HepG2 (cell line): ENCODE measurements around the gene CXXC5. TPM values are rescaled to one million over a fixed set of nuclear protein-coding genes. Genes with fewer than 3 reads are reported as not detected.

Experiments
- CSRNP2 ChIP-seq: sonication (generic); formaldehyde crosslinking; conservative IDR thresholded peaks from 2 replicates; pipeline ENCODE4 v1.8.0; 2022; ENCODE audit warnings: low read depth, missing genetic modification reagents
- IRF9 ChIP-seq: sonication (generic); formaldehyde crosslinking; IDR thresholded peaks from 2 replicates; pipeline ENCODE4 v1.8.0; 2022; ENCODE audit warnings: missing genetic modification reagents, mild to moderate bottlenecking, borderline replicate concordance
- U2AF1 ChIP-seq: fragments of 200-400 bp; formaldehyde crosslinking; optimal IDR thresholded peaks from 2 replicates; pipeline ENCODE3; 2017; ENCODE audit warnings: mild to moderate bottlenecking, low read depth, low read length
- ZBTB1 ChIP-seq: sonication (generic); formaldehyde crosslinking; IDR thresholded peaks from 2 replicates; pipeline ENCODE4 v1.4.0; 2020; ENCODE audit warnings: missing genetic modification reagents, borderline replicate concordance
- ZNF276 ChIP-seq: sonication (generic); formaldehyde crosslinking; IDR thresholded peaks from 2 replicates; pipeline ENCODE4 v1.4.0; 2020; ENCODE audit warnings: mild to moderate bottlenecking, low read depth, missing genetic modification reagents
- ZNF598 ChIP-seq: sonication (generic); formaldehyde crosslinking; IDR thresholded peaks from 2 replicates; pipeline ENCODE4 v1.5.1; 2020; ENCODE audit warnings: mild to moderate bottlenecking, missing genetic modification reagents, borderline replicate concordance
- polyA plus RNA-seq, 8 experiments: library from polyadenylated mRNA; depleted of rRNA in 3 of 8; stranded (reverse) in 7 of 8; unstranded in 1 of 8; fragments of >200 nt; fragmentation: Illumina TruSeq in 4 of 8; extraction: Trizol in 4 of 8; gene quantifications; 2 replicates each; pipeline versions ENCODE4 v1.2.1 to v1.2.3, GENCODE V29; 2011 to 2016; ENCODE audit warnings: low read depth in 4 of 8, missing spikeins in 1 of 8, mixed read lengths in 1 of 8; ENCODE audit not compliant: insufficient read depth in 1 of 8
- total RNA-seq, 5 experiments: library from RNA; depleted of rRNA; stranded (reverse); fragments of >200 nt; fragmentation: Illumina TruSeq; extraction: Trizol; gene quantifications; 2 replicates each; pipeline ENCODE4 v1.2.3, GENCODE V29; 2016; ENCODE audit warnings: low read depth in 1 of 5
- TF ChIP-seq, protein P1 (sequence below): sonication (generic); formaldehyde crosslinking; IDR thresholded peaks from one replicate; pipeline ENCODE4 v1.5.1; 2020; ENCODE audit warnings: mild to moderate bottlenecking, missing genetic modification reagents; ENCODE audit errors: not compliant biosample characterization
- TF ChIP-seq, protein P2 (sequence below): sonication (generic); formaldehyde crosslinking; IDR thresholded peaks from 2 replicates; pipeline ENCODE4 v1.4.0; 2020; ENCODE audit warnings: missing genetic modification reagents

CXXC5 gene
- total and polyA plus RNA-seq, 2 of the 13 experiments (the other 11 are each of a cell fraction or from before 2014, with no cell fraction given), result 32.3 to 33.0 TPM

DNA sequence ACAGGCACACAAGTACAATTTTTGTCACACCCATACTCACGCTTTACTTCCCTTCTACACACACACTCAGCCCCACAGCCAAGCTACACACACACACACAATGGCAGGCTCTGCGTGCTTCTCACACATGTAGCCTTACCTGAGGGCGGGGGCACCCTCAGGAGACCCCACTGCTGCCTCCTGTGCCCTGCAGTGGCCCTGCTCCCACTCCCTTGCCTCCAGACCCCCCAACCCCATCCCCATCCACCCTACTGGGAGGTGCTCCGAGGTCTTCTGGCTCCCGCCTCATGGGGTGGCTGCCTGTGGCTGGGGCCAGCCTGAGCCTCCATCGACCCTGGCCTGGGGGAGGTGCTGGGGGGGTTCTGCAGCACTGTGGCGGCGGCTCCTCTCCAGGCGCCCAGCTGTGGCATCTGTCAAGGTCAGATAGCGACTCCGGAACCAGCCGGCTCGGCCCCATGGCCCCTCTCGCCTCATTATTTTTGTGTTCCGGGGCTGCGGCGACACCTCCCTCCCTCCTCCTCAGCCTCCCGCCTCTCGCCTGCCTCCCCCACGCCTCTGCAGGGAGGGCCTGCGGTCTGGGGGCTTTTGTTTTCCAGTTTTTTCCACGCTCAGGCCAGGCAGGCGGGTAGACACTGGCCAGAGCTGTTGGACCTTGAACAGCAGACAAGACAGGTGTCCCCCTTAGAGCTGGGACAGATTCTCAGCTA is 21.7 kb downstream of the CXXC5 start (continued):
- TF ChIP-seq, protein P1, sequence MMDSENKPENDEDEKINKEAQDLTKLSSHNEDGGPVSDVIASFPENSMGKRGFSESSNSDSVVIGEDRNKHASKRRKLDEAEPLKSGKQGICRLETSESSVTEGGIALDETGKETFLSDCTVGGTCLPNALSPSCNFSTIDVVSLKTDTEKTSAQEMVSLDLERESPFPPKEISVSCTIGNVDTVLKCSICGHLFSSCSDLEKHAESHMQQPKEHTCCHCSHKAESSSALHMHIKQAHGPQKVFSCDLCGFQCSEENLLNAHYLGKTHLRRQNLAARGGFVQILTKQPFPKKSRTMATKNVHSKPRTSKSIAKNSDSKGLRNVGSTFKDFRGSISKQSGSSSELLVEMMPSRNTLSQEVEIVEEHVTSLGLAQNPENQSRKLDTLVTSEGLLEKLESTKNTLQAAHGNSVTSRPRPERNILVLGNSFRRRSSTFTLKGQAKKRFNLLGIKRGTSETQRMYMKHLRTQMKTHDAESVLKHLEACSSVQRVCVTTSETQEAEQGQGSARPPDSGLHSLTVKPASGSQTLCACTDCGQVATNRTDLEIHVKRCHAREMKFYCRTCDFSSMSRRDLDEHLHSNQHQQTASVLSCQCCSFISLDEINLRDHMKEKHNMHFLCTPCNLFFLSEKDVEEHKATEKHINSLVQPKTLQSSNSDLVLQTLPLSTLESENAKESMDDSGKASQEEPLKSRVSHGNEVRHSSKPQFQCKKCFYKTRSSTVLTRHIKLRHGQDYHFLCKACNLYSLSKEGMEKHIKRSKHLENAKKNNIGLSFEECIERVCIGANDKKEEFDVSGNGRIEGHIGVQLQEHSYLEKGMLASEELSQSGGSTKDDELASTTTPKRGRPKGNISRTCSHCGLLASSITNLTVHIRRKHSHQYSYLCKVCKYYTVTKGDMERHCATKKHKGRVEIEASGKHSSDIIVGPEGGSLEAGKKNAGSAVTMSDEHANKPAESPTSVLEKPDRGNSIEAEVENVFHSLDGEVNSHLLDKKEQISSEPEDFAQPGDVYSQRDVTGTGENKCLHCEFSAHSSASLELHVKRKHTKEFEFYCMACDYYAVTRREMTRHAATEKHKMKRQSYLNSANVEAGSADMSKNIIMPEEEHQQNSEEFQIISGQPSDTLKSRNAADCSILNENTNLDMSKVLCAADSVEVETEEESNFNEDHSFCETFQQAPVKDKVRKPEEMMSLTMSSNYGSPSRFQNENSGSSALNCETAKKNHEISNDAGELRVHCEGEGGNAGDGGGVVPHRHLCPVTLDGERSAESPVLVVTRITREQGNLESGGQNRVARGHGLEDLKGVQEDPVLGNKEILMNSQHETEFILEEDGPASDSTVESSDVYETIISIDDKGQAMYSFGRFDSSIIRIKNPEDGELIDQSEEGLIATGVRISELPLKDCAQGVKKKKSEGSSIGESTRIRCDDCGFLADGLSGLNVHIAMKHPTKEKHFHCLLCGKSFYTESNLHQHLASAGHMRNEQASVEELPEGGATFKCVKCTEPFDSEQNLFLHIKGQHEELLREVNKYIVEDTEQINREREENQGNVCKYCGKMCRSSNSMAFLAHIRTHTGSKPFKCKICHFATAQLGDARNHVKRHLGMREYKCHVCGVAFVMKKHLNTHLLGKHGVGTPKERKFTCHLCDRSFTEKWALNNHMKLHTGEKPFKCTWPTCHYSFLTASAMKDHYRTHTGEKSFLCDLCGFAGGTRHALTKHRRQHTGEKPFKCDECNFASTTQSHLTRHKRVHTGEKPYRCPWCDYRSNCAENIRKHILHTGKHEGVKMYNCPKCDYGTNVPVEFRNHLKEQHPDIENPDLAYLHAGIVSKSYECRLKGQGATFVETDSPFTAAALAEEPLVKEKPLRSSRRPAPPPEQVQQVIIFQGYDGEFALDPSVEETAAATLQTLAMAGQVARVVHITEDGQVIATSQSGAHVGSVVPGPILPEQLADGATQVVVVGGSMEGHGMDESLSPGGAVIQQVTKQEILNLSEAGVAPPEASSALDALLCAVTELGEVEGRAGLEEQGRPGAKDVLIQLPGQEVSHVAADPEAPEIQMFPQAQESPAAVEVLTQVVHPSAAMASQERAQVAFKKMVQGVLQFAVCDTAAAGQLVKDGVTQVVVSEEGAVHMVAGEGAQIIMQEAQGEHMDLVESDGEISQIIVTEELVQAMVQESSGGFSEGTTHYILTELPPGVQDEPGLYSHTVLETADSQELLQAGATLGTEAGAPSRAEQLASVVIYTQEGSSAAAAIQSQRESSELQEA (CRISPR knock-in tag), result no peak
- TF ChIP-seq, protein P2, sequence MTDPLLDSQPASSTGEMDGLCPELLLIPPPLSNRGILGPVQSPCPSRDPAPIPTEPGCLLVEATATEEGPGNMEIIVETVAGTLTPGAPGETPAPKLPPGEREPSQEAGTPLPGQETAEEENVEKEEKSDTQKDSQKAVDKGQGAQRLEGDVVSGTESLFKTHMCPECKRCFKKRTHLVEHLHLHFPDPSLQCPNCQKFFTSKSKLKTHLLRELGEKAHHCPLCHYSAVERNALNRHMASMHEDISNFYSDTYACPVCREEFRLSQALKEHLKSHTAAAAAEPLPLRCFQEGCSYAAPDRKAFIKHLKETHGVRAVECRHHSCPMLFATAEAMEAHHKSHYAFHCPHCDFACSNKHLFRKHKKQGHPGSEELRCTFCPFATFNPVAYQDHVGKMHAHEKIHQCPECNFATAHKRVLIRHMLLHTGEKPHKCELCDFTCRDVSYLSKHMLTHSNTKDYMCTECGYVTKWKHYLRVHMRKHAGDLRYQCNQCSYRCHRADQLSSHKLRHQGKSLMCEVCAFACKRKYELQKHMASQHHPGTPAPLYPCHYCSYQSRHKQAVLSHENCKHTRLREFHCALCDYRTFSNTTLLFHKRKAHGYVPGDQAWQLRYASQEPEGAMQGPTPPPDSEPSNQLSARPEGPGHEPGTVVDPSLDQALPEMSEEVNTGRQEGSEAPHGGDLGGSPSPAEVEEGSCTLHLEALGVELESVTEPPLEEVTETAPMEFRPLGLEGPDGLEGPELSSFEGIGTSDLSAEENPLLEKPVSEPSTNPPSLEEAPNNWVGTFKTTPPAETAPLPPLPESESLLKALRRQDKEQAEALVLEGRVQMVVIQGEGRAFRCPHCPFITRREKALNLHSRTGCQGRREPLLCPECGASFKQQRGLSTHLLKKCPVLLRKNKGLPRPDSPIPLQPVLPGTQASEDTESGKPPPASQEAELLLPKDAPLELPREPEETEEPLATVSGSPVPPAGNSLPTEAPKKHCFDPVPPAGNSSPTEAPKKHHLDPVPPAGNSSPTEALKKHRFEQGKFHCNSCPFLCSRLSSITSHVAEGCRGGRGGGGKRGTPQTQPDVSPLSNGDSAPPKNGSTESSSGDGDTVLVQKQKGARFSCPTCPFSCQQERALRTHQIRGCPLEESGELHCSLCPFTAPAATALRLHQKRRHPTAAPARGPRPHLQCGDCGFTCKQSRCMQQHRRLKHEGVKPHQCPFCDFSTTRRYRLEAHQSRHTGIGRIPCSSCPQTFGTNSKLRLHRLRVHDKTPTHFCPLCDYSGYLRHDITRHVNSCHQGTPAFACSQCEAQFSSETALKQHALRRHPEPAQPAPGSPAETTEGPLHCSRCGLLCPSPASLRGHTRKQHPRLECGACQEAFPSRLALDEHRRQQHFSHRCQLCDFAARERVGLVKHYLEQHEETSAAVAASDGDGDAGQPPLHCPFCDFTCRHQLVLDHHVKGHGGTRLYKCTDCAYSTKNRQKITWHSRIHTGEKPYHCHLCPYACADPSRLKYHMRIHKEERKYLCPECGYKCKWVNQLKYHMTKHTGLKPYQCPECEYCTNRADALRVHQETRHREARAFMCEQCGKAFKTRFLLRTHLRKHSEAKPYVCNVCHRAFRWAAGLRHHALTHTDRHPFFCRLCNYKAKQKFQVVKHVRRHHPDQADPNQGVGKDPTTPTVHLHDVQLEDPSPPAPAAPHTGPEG, result peak; percentile 73; the same call in 1 of the 2 replicates
- TF ChIP-seq ZNF598 (CRISPR knock-in tag) (no peak), ZBTB1 (CRISPR knock-in tag) (no peak), CSRNP2 (CRISPR knock-in tag) (no peak), IRF9 (CRISPR knock-in tag) (no peak), U2AF1 (no peak), ZNF276 (CRISPR knock-in tag) (no peak)
